ENCODE results near the gene SPACA6. TPM values are rescaled to one million over a fixed set of nuclear protein-coding genes. Genes with fewer than 3 reads are reported as not detected.

Gene SPACA6
- total and polyA plus RNA-seq, 2 of the 8 experiments (the other 6 are each of a cell fraction or from before 2014, with no cell fraction given) = 7.1 to 7.5 TPM

DNA sequence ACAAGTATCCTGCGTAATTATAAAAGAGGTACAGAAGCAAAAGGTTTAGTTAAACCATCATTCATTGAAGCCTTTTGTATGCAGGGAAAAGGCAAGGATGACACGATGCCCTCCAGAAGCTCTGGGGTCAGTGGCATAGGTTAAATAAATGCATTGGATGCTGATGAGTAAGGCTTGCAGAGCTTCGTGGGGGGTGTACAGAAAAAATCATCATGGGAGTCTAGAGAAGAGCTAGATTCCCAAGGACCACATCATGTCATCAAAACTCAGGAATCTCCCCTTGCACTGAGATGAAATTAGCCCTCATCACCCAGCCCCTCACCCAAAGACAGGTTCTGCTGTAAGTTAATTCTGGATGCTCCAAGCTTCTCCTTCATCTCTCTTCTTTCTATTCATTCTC, 50.3 kb downstream of the SPACA6 start (continued):
- TF ChIP-seq ZNF274 (IDR thresholded peaks at IDR 0.05; ENCODE audit: borderline replicate concordance, extremely low read depth, low read length) = no peak
- no peak for TF ChIP-seq NRF1 (IDR thresholded peaks at IDR 0.05; ENCODE audit: low read depth, low read length)
